HG03064 (cell line): ENCODE results near the gene MYCN.
"Not testable (repeated sequence)": the region's sequence is repeated elsewhere in the genome, so short reads cannot be mapped to it uniquely, and the experiment has no call there.

Experiments used
- ATAC-seq: cut with Tn5 transposase; IDR thresholded peaks from one replicate; pipeline ENCODE4 v1.9.1; 2021; ENCODE audit warnings: low read depth; ENCODE audit not compliant: unreplicated experiment

The MYCN gene

GRCh38 chr2:15956751-15957736, 16.7 kb downstream of the MYCN start:
- ATAC-seq = no peak

- ATAC-seq = no peak
Observed at GRCh38 chr2:15957881-15958713, 17.7 kb downstream of the MYCN start.

- ATAC-seq = no peak
Observed at GRCh38 chr2:15959331-15960153, 19.2 kb downstream of the MYCN start.

DNA sequence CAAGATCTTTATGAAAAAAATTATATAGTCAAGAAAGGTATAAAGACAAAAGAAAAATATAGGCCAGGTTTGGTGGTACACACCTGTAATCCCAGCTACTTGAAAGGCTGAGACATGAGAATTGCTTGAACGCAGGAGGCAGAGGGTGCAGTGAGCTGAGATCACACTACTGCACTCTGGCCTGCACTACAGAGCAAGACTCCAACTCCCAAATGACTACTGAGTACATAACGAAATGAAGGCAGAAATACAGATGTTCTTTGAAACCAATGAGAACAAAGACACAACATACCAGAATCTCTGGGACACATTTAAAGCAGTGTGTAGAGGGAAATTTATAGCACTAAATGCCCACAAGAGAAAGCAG, 19.8 kb downstream of the MYCN start:
- ATAC-seq = not testable (repeated sequence)

DNA sequence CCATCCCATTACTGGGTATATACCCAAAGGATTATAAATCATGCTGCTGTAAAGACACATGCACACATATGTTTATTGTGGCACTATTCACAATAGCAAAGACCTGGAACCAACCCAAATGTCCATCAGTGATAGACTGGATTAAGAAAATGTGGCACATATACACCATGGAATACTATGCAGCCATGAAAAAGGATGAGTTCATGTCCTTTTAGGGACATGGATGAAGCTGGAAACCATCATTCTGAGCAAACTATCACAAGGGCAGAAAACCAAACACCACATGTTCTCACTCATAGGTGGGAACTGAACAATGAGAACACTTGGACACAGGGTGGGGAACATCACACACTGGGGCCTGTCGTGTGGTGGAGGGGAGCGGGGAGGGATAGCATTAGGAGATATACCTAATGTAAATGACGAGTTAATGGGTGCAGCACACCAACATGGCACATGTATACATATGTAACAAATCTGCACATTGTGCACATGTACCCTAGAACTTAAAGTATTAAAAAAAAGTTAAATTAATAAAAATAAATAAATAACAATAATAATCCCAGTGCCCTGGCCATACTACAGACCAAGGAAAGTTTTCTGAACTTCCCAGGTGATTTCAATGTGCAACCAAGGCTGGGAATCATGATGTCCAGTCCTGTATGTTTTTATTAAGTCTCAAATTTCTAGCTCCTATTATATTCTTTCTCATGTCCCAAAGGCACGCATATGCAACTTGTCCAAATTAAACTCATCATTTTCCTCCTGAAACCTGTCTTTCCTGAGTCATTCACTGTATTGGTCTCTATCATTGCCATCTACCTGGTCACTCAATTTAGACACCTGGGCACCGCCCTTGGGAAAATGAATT, 23.0 kb downstream of the MYCN start:
- ATAC-seq = not testable (repeated sequence)

GRCh38 chr2:15963977-15964670, 23.8 kb downstream of the MYCN start:
- ATAC-seq = no peak

- ATAC-seq = no peak
Observed at GRCh38 chr2:15964936-15965563, 24.7 kb downstream of the MYCN start.

GRCh38 chr2:15965564-15966019, 25.2 kb downstream of the MYCN start:
- no peak for ATAC-seq

- no peak for ATAC-seq
Observed at GRCh38 chr2:15967415-15968279, 27.3 kb downstream of the MYCN start.

GRCh38 chr2:15968280-15969178, 28.2 kb downstream of the MYCN start:
- ATAC-seq = no peak

- no peak for ATAC-seq
Observed at GRCh38 chr2:15969214-15969613, 28.9 kb downstream of the MYCN start.

DNA sequence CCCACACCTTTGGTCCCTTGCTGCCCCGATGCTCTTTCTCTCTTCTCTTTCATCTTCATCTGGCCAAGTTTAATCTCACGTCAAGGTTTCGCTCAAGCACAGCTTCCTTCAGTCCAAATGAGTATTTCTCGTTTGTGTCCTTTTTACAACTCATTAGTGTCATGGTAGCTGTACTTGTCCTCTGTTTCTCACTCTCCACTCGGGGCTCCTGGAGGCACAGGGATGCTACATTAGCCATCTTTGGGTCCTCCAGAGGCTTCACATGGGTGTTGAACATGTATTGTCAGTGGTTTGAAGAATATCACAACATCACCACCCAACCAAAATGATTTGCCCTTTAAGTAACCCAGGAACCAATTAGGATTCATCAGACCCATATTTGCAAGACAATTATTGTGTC, 30.4 kb downstream of the MYCN start:
- no peak for ATAC-seq

- no peak for ATAC-seq
Observed at GRCh38 chr2:15971351-15971750, 31.0 kb downstream of the MYCN start.

- ATAC-seq = no peak
Observed at GRCh38 chr2:15971831-15972522, 31.6 kb downstream of the MYCN start.

DNA sequence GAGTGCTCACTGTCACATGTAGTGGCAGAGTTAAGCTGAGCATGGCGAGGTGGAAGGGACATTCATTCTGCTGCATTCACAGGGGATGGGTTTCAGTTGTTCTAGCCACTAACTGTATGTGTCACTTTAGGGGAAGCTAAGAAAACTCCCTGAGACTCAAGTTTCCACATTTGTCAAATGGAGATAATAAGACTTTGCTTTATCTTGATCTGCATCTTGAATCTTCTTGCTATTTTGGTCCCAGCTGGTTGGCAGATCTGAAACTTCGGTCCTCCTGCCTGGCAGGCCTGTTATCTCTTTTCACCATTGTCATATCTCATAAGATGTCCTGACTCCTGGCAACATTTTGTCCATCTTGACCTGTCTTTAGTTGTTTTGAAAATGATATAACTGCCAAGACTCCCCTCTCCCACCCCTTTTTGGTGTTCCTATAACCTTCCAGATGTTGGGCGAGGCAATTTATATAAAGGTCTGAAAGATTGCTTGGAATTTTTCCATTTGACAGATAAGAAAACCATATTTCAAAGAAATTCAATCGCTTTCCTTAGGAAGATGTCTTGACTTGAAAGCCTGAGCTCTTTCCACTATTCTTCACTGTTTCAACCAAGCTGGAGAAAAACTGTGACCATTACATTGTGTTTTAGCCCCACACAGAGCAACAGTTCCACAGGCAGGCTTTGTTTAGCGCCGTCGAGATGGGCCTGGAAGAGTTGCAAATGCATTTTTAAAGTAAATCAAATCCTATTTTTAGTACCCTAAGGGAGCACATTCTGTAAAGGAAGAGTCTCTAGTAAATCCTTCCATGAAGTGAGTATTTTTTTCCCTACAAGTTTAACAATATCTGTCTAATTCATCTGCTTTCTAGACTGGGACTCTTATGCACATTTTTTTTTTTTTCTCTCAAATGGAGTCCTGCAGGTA, 33.4 kb downstream of the MYCN start:
- no peak for ATAC-seq
